Measurements from ENCODE around the gene HMOX1.

DNA sequence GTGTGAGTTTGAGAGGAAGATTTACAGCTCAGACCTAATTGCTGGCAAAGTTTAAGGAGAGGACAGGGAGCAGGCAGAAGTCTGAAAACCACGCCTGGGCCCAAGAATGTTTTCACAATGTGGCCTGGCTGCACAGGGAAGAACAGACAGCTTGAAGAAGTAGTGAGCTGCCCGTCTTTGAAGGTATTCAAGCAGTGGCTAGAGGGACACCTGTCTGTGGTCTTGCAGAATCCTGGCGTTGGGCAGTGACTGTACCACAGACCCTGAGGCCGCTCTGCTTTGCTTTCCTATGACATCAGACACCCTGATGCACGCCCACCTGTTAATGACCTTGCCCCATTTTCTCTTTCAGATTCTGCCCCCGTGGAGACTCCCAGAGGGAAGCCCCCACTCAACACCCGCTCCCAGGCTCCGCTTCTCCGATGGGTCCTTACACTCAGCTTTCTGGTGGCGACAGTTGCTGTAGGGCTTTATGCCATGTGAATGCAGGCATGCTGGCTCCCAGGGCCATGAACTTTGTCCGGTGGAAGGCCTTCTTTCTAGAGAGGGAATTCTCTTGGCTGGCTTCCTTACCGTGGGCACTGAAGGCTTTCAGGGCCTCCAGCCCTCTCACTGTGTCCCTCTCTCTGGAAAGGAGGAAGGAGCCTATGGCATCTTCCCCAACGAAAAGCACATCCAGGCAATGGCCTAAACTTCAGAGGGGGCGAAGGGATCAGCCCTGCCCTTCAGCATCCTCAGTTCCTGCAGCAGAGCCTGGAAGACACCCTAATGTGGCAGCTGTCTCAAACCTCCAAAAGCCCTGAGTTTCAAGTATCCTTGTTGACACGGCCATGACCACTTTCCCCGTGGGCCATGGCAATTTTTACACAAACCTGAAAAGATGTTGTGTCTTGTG lies 12.5 kb downstream of the HMOX1 start:
- TF ChIP-seq, protein P1, sequence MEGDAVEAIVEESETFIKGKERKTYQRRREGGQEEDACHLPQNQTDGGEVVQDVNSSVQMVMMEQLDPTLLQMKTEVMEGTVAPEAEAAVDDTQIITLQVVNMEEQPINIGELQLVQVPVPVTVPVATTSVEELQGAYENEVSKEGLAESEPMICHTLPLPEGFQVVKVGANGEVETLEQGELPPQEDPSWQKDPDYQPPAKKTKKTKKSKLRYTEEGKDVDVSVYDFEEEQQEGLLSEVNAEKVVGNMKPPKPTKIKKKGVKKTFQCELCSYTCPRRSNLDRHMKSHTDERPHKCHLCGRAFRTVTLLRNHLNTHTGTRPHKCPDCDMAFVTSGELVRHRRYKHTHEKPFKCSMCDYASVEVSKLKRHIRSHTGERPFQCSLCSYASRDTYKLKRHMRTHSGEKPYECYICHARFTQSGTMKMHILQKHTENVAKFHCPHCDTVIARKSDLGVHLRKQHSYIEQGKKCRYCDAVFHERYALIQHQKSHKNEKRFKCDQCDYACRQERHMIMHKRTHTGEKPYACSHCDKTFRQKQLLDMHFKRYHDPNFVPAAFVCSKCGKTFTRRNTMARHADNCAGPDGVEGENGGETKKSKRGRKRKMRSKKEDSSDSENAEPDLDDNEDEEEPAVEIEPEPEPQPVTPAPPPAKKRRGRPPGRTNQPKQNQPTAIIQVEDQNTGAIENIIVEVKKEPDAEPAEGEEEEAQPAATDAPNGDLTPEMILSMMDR (IDR thresholded peaks at IDR 0.05) = no peak
- no peak for TF ChIP-seq POLR2A (IDR thresholded peaks at IDR 0.05)

Measured in vagina (tissue), 2 donors.